Measurements from ENCODE around the gene EIPR1.
"Not testable (repeated sequence)": the region's sequence is repeated elsewhere in the genome, so short reads cannot be mapped to it uniquely, and the experiment has no call there.

Gene EIPR1

DNA sequence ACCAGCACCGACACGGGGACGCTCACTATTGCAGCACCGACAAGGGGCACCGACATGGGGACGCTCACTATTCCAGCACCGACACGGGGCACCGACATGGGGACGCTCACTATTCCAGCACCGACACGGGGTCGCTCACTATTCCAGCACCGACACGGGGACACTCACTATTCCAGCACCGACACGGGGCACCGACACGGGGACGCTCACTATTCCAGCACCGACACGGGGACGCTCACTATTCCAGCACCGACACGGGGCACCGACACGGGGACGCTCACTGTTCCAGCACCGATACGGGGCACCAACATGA lies 196.8 kb downstream of the EIPR1 start:
- not testable (repeated sequence) for H3K4me3 ChIP-seq (ENCODE audit: low read length in 2 of 2); H3K9me3 ChIP-seq (ENCODE audit: control insufficient read depth in 2 of 2, low read length in 2 of 2); H3K27ac ChIP-seq (ENCODE audit: low read length); H3K4me1 ChIP-seq (ENCODE audit: control insufficient read depth, insufficient read depth, low read length); H3K36me3 ChIP-seq (ENCODE audit: control insufficient read depth in 2 of 2, insufficient read depth in 2 of 2, low read length in 2 of 2); H3K9ac ChIP-seq (ENCODE audit: low read length in 2 of 2); H3K27me3 ChIP-seq (ENCODE audit: control insufficient read depth in 1 of 2, insufficient read depth in 2 of 2, low read length in 2 of 2)

DNA sequence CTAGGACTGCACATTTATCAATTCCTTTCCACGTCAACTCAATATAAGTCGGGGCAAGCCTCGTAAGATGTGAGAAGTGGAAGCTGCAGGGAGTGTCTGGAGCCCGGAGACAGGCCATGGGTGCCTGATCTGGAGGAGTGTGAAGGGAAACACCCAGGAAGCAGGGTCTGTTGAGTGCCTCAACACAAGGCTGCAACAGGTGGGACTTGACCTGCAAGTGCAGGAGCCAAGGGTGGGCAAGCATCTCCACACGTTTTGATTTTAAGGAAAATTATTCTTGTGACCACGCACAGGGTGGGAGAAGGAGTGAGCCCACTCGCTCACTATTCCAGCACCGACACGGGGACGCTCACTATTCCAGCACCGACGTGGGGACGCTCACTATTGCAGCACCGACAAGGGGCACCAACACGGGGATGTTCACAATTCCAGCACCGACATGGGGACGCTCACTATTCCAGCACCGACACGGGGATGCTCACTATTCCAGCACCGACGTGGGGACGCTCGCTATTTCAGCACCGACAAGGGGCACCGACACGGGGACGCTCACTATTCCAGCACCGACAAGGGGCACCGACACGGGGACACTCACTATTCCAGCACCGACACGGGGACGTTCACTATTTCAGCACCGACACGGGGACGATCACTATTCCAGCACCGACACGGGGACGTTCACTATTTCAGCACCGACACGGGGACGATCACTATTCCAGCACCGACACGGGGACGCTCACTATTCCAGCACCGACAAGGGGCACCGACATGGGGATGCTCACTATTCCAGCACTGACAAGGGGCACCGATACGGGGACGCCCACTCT lies 197.3 kb downstream of the EIPR1 start:
- H3K27ac ChIP-seq (ENCODE audit: low read length), result no peak overlapping the region
- H3K9me3 ChIP-seq (ENCODE audit: control insufficient read depth in 2 of 2, low read length in 2 of 2), result no peaks in the 10 kb centered on the region
- no peaks in the 10 kb centered on the region for H3K4me1 ChIP-seq (ENCODE audit: control insufficient read depth, insufficient read depth, low read length)
- H3K36me3 ChIP-seq (ENCODE audit: control insufficient read depth in 2 of 2, insufficient read depth in 2 of 2, low read length in 2 of 2), result peaks cover 0 to 3% of the 10 kb centered on the region in 2 donors
- H3K4me3 ChIP-seq (ENCODE audit: low read length in 2 of 2), result no peak overlapping the region
- H3K9ac ChIP-seq (ENCODE audit: low read length in 2 of 2), result no peak overlapping the region
- H3K27me3 ChIP-seq (ENCODE audit: control insufficient read depth in 1 of 2, insufficient read depth in 2 of 2, low read length in 2 of 2), result no peaks in the 10 kb centered on the region

DNA sequence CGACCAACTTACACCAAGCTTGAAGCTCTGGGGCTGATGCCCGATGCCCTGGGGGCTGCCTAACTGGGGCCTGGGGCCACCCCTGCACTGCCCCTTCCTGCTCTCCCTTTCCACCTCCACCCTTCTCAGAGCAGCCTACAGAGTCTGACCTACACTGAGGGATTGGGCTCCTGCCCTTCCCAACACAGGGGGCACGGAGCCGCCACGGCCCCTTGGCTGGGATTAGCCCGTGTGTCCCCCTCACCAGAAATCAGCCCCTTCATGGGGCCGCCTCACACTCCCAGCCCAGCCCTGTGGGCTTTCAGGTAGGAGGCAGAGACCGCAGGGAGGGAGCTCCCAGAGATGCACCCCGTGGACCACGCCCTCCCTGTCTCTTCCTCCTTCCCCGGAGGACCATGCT lies 198.0 kb downstream of the EIPR1 start:
- Histone ChIP-seq H3K4me1 (ENCODE audit: control insufficient read depth, insufficient read depth, low read length) (no peaks in the 10 kb centered on the region), H3K4me3 (ENCODE audit: low read length in 2 of 2) (no peak overlapping the region), H3K9me3 (ENCODE audit: control insufficient read depth in 2 of 2, low read length in 2 of 2) (no peaks in the 10 kb centered on the region), H3K36me3 (ENCODE audit: control insufficient read depth in 2 of 2, insufficient read depth in 2 of 2, low read length in 2 of 2) (peaks cover 0 to 2% of the 10 kb centered on the region in 2 donors), H3K27me3 (ENCODE audit: control insufficient read depth in 1 of 2, insufficient read depth in 2 of 2, low read length in 2 of 2) (no peaks in the 10 kb centered on the region), H3K27ac (ENCODE audit: low read length) (no peak overlapping the region), H3K9ac (ENCODE audit: low read length in 2 of 2) (no peak overlapping the region)

DNA sequence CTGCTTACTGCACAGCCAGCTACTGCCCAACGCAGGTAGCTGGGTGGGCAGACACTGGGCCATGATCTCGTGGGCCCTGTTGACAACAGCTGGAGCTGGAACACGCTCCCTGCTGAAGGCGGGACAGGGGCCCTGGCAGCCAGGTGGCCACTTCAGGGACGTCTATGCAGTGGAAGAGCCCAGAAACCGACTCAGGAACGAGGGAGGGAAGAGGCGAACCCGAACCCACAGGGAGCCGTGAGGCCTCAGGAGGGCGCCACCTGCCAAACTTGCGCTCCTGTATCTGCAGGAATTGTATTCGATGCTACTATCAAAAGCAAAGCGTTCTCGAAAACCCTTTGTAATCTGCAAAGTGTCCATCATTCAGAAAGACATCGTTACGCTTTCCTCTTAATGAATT lies 198.4 kb downstream of the EIPR1 start:
- Histone ChIP-seq H3K36me3 (ENCODE audit: control insufficient read depth in 2 of 2, insufficient read depth in 2 of 2, low read length in 2 of 2) (peaks cover 0 to 2% of the 10 kb centered on the region in 2 donors), H3K27ac (ENCODE audit: low read length) (no peak overlapping the region), H3K4me3 (ENCODE audit: low read length in 2 of 2) (no peak overlapping the region), H3K4me1 (ENCODE audit: control insufficient read depth, insufficient read depth, low read length) (no peaks in the 10 kb centered on the region), H3K27me3 (ENCODE audit: control insufficient read depth in 1 of 2, insufficient read depth in 2 of 2, low read length in 2 of 2) (no peaks in the 10 kb centered on the region), H3K9me3 (ENCODE audit: control insufficient read depth in 2 of 2, low read length in 2 of 2) (no peaks in the 10 kb centered on the region), H3K9ac (ENCODE audit: low read length in 2 of 2) (no peak overlapping the region)

DNA sequence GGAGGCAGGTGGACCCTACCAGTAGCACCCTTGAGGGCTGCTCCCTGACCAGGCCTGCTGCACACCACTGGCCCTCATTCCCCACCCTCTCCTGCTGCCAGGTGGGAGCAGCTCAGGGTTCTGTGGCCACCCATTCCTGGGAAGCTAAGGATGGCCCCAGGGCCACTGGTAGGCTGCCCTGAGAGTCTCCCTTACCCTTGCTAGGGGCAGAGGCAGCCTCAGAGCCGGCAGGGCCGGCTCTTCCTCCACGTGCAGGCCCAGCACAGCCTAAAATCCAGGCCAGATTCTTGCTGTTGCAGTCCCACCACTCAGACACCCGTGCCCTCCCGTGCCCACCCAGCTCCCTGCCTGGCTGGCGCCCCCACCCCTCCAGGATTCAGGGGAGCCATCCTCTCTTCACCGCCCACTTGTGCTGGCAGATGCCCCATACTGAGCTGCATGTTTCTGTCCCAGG lies 199.0 kb downstream of the EIPR1 start:
- Histone ChIP-seq H3K27ac (ENCODE audit: low read length) (no peak overlapping the region), H3K4me3 (ENCODE audit: low read length in 2 of 2) (no peak overlapping the region), H3K4me1 (ENCODE audit: control insufficient read depth, insufficient read depth, low read length) (no peaks in the 10 kb centered on the region), H3K36me3 (ENCODE audit: control insufficient read depth in 2 of 2, insufficient read depth in 2 of 2, low read length in 2 of 2) (peaks cover 0 to 2% of the 10 kb centered on the region in 2 donors), H3K27me3 (ENCODE audit: control insufficient read depth in 1 of 2, insufficient read depth in 2 of 2, low read length in 2 of 2) (no peaks in the 10 kb centered on the region), H3K9ac (ENCODE audit: low read length in 2 of 2) (no peak overlapping the region), H3K9me3 (ENCODE audit: control insufficient read depth in 2 of 2, low read length in 2 of 2) (no peaks in the 10 kb centered on the region)

DNA sequence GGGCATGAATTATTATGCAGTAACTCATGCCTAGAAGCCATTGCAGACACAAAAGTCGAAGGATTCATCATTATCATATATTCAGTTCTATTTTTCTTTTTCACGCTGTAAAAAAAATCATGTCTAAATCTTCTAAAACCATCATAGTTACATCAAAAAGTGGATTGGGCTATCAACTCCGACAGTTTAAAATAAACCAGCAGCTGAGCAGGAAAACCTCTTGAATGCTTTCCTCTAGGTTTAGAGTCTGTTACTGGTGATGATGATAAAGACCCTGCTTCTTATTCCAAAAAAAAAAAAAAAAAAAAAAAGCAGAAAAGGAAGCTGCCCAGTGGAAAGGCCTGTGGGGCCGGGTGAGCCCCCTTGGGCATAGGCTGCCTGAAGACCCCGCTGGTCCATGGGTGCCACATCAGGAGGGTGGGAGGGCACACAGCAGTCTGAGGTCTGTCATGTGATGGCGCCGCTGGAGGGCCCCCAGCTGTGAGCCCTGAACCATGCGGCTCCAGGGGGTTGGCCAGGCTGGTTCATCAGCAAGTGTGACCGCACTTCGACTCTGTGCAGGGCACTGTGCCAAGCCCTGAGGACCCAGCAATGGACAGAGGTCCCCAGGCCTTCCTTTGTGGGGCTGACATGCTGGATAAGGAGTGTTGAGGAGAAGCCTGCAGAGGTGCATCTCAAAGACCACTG lies 199.6 kb downstream of the EIPR1 start:
- H3K36me3 ChIP-seq (ENCODE audit: control insufficient read depth in 2 of 2, insufficient read depth in 2 of 2, low read length in 2 of 2), result peaks cover 0 to 2% of the 10 kb centered on the region in 2 donors
- H3K4me3 ChIP-seq (ENCODE audit: low read length in 2 of 2), result no peak overlapping the region
- no peaks in the 10 kb centered on the region for H3K9me3 ChIP-seq (ENCODE audit: control insufficient read depth in 2 of 2, low read length in 2 of 2)
- H3K27me3 ChIP-seq (ENCODE audit: control insufficient read depth in 1 of 2, insufficient read depth in 2 of 2, low read length in 2 of 2), result no peaks in the 10 kb centered on the region
- no peak overlapping the region for H3K9ac ChIP-seq (ENCODE audit: low read length in 2 of 2)
- H3K27ac ChIP-seq (ENCODE audit: low read length), result no peak overlapping the region
- no peaks in the 10 kb centered on the region for H3K4me1 ChIP-seq (ENCODE audit: control insufficient read depth, insufficient read depth, low read length)

DNA sequence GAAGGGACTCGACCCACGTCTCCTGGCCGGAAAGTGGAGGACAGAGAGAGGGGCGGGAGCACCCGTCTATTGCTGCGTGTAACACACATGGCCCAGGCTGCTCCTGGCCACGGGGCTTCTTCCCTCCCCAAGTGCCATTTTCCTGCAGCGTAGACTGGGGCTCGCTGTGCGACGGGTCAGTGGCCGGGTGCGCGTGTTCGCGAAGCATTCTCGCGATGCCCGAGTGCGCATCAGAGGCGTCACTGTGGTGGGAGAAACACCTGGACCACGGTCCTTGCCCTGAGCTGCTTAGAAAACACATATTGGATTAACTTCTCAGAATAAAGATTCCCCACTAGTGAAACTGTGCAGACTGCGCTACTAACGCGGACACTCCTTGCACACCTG lies 200.8 kb downstream of the EIPR1 start:
- H3K27me3 ChIP-seq (ENCODE audit: control insufficient read depth in 1 of 2, insufficient read depth in 2 of 2, low read length in 2 of 2), result no peaks in the 10 kb centered on the region

DNA sequence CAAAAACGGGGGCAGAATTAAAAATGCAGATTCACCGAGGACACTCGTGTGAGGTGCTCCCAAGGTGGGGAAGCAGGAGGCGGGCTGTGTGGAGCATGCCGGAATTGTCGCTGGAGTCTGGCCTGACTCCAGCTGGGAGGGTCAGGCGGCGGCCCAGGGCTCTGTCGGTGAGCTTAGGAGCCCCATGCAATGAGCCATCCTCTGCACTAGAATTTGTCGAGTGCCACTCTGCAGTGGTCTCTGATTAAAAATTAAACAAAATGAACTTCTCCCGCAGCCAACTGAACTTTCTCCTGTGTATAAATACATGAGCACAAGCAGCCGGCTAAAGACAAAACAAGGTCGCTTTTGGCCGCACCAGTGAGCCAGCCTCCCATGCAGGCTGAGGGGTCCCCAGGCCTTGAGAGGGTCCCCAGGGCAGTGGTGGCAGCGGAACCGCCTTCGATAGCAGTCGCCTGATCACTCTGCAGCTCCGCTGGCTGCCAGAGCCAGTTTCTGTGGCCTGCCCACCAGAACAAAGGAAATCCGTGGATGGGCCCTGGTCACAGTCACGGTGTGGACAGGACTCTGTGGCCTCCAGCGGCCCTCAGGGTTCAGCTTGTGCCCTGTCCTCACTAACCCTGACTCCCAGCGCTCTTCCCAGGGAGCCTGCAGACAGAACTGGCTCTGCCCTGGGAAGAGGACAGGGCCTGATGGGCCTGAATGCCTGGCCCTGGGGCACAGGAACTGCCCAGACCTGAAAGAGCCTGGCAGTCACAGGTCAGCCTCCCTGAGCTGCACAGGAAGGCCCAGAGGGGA lies 201.3 kb downstream of the EIPR1 start:
- Histone ChIP-seq H3K9me3 (ENCODE audit: control insufficient read depth in 2 of 2, low read length in 2 of 2) (no peaks in the 10 kb centered on the region), H3K4me1 (ENCODE audit: control insufficient read depth, insufficient read depth, low read length) (no peaks in the 10 kb centered on the region), H3K4me3 (ENCODE audit: low read length in 2 of 2) (no peak overlapping the region), H3K27ac (ENCODE audit: low read length) (no peak overlapping the region), H3K36me3 (ENCODE audit: control insufficient read depth in 2 of 2, insufficient read depth in 2 of 2, low read length in 2 of 2) (peaks cover 4% of the 10 kb centered on the region in 2 donors), H3K27me3 (ENCODE audit: control insufficient read depth in 1 of 2, insufficient read depth in 2 of 2, low read length in 2 of 2) (no peaks in the 10 kb centered on the region), H3K9ac (ENCODE audit: low read length in 2 of 2) (no peak overlapping the region)

More for the DNA sequence above, 200.8 kb downstream of the EIPR1 start:
- no peak overlapping the region for H3K27ac ChIP-seq (ENCODE audit: low read length)
- no peaks in the 10 kb centered on the region for H3K9me3 ChIP-seq (ENCODE audit: control insufficient read depth in 2 of 2, low read length in 2 of 2)
- H3K4me3 ChIP-seq (ENCODE audit: low read length in 2 of 2), result no peak overlapping the region
- H3K9ac ChIP-seq (ENCODE audit: low read length in 2 of 2), result no peak overlapping the region
- no peaks in the 10 kb centered on the region for H3K4me1 ChIP-seq (ENCODE audit: control insufficient read depth, insufficient read depth, low read length)
- peaks cover 3 to 4% of the 10 kb centered on the region in 2 donors for H3K36me3 ChIP-seq (ENCODE audit: control insufficient read depth in 2 of 2, insufficient read depth in 2 of 2, low read length in 2 of 2)

DNA sequence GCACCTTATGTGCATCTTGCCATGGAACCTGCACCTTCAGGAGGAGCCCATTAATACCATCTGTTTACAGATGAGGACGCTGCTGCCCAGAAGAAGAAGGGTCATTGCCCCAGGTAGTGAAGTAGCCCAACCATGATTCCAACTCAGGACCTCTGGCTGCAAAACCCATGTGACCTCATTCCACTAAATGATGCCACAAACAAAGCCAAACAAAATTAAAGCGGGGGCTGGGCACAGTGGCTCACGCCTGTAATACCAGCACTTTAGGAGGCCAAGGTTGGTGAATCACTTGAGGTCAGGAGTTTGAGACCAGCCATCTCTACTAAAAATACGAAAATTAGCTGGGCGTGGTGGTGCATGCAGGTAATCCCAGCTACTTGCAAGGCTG lies 202.1 kb downstream of the EIPR1 start:
- Histone ChIP-seq H3K27ac (ENCODE audit: low read length) (no peak overlapping the region), H3K27me3 (ENCODE audit: control insufficient read depth in 1 of 2, insufficient read depth in 2 of 2, low read length in 2 of 2) (no peaks in the 10 kb centered on the region), H3K4me1 (ENCODE audit: control insufficient read depth, insufficient read depth, low read length) (no peaks in the 10 kb centered on the region), H3K4me3 (ENCODE audit: low read length in 2 of 2) (no peak overlapping the region), H3K9ac (ENCODE audit: low read length in 2 of 2) (no peak overlapping the region), H3K36me3 (ENCODE audit: control insufficient read depth in 2 of 2, insufficient read depth in 2 of 2, low read length in 2 of 2) (peaks cover 4% of the 10 kb centered on the region in 2 donors), H3K9me3 (ENCODE audit: control insufficient read depth in 2 of 2, low read length in 2 of 2) (no peaks in the 10 kb centered on the region)

DNA sequence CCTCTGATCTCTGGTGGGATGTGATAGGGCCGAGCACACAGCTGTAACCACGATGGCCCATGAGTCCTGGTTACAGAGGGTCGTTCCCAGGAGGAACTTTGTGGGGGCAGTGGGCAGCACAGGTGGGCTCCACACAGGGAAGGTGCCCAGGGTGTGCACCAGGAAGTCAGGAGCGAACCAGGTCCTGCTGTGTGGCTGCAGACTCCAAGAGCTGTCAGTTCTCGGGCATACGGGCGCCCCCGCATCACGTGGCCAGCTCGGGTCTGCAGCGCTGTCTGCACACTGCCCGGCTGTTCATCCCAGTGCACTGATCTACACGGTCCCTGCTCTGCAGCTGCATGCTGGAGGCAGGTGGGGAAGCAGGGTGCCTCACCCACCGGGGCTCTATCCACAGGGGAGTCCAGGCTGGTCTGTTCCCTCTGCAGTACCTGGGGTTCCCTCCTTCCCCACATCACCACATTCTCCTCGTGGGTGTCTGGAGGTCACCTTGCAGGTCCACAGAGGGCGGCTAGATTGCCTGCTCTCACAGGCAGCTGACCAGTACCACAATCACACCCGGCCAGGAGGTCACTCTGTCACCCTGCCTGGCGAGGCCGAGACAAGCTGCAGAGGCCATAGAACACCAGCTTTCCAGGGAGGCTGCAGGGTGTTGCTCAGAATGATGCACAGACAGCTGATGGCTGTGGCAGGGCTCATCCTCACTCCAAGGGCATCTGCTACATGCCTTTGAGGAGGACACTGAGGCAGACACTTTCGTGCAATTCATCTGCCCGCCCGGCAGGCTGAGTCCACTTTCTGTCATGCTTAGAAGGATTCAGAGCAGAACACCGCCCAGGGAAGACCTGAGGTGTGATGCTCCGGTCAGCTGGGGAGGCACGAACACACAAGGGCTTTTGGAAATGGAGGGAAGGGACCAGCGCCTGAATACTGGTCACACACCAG lies 202.7 kb downstream of the EIPR1 start:
- Histone ChIP-seq H3K4me3 (ENCODE audit: low read length in 2 of 2) (no peak overlapping the region), H3K27ac (ENCODE audit: low read length) (no peak overlapping the region), H3K9ac (ENCODE audit: low read length in 2 of 2) (no peak overlapping the region), H3K36me3 (ENCODE audit: control insufficient read depth in 2 of 2, insufficient read depth in 2 of 2, low read length in 2 of 2) (peaks cover 4% of the 10 kb centered on the region in 2 donors), H3K4me1 (ENCODE audit: control insufficient read depth, insufficient read depth, low read length) (no peaks in the 10 kb centered on the region), H3K27me3 (ENCODE audit: control insufficient read depth in 1 of 2, insufficient read depth in 2 of 2, low read length in 2 of 2) (no peaks in the 10 kb centered on the region), H3K9me3 (ENCODE audit: control insufficient read depth in 2 of 2, low read length in 2 of 2) (no peaks in the 10 kb centered on the region)
